Measurements from ENCODE around the gene RAB30.

RAB30 gene

DNA sequence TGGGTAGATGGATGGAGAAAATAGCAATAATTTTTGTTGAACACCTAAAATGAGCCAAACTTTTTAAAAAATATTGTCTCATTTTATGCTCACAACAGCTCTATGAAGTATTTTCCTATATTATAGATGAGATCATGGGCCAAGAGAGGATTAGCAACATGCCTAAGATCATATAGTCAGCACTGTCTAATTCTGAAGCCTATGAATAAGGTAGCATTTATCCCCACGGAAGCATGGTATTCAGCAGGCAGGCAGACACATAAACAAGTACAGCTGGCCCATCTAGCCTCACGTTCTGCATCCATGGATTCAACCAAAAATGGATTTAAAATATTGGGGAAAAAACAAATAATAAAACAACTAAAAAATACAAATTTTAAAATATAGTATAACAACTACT is 21.9 kb upstream of the RAB30 start:
- Mint-ChIP-seq H3K36me3 (ENCODE audit: low read depth) (no peaks in the 10 kb centered on the region), H3K27ac (no peak overlapping the region), H3K4me3 (no peak overlapping the region), H3K9me3 (no peaks in the 10 kb centered on the region), H3K4me1 (peaks cover 42% of the 10 kb centered on the region), H3K27me3 (ENCODE audit: low read depth, poor library complexity) (no peaks in the 10 kb centered on the region)
- TF ChIP-seq, protein P1, sequence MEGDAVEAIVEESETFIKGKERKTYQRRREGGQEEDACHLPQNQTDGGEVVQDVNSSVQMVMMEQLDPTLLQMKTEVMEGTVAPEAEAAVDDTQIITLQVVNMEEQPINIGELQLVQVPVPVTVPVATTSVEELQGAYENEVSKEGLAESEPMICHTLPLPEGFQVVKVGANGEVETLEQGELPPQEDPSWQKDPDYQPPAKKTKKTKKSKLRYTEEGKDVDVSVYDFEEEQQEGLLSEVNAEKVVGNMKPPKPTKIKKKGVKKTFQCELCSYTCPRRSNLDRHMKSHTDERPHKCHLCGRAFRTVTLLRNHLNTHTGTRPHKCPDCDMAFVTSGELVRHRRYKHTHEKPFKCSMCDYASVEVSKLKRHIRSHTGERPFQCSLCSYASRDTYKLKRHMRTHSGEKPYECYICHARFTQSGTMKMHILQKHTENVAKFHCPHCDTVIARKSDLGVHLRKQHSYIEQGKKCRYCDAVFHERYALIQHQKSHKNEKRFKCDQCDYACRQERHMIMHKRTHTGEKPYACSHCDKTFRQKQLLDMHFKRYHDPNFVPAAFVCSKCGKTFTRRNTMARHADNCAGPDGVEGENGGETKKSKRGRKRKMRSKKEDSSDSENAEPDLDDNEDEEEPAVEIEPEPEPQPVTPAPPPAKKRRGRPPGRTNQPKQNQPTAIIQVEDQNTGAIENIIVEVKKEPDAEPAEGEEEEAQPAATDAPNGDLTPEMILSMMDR (IDR thresholded peaks at IDR 0.05), result no peak
- no peak for DNase-seq

DNA sequence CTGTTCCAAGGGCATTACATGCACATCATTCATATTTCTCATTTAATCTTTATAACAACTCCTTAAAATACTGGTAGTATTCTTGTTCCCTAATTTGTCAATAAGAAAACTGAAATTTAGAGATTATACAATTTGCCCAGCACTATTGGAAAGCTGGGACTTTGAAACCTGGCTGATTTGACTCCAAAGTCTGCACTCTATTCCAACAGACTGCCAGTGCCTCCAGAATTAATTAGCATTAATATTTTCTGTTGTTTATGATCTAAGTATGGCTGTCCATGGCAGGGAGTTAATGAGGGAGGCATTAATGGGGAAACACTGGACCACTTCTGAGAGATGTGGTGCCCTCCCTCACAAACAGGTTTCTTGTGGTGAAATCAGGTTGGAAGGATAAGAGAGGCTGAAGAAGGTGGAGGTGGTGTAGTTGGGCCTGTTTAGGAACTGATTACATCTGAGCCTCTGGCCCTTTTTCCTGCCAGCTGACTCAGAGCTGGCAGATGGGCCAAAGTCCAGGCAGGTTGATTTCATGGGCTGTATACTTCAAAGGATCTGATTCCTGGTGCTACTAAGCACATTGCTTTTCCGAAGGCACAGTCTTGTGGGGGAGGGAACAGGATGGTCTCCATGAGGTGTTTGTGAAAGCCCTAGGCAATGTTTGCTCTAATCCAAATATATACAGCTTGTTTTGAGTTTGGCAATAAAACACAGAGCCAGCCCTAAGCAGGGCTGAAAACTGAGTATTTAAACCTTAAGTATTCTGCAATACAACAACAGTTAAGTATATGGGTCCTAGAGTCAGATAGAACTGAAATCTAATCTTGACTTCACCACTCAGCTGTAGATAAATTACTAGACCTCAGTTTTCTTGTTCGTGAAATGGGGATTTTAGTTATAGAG is 21.0 kb upstream of the RAB30 start:
- TF ChIP-seq, protein P1 (IDR thresholded peaks at IDR 0.05), result no peak
- Mint-ChIP-seq H3K27me3 (ENCODE audit: low read depth, poor library complexity) (no peaks in the 10 kb centered on the region), H3K27ac (peak overlapping the region; percentile 93), H3K4me1 (peaks cover 36% of the 10 kb centered on the region), H3K4me3 (no peak overlapping the region), H3K36me3 (ENCODE audit: low read depth) (no peaks in the 10 kb centered on the region), H3K9me3 (no peaks in the 10 kb centered on the region)
- peak; percentile 10 for DNase-seq

DNA sequence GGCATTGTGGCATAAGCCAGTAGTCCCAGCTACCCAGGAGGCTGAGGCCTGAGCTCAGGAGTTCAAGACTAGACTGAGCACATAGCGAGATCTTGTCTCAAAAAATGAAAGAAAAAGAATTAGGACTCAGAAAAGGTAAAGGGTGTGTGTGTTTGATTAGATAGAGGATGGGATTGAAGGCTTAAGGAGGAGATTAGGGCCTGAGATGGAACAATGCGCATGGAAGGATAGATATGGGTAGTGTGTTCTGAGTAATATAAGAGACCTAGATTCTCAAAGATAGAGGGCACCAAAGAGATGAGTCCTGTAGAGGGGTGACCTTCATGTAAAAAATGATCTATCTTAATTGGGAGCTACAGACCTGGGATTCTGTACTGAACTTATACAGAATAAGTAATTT is 17.3 kb upstream of the RAB30 start:
- no peaks in the 10 kb centered on the region for H3K27me3 Mint-ChIP-seq (ENCODE audit: low read depth, poor library complexity)
- DNase-seq, result no peak
- peaks cover 20% of the 10 kb centered on the region for H3K4me1 Mint-ChIP-seq
- no peaks in the 10 kb centered on the region for H3K36me3 Mint-ChIP-seq (ENCODE audit: low read depth)
- no peak overlapping the region for H3K4me3 Mint-ChIP-seq
- TF ChIP-seq, protein P1 (IDR thresholded peaks at IDR 0.05), result no peak
- H3K27ac Mint-ChIP-seq, result peak overlapping the region; percentile 60
- H3K9me3 Mint-ChIP-seq, result no peaks in the 10 kb centered on the region

DNA sequence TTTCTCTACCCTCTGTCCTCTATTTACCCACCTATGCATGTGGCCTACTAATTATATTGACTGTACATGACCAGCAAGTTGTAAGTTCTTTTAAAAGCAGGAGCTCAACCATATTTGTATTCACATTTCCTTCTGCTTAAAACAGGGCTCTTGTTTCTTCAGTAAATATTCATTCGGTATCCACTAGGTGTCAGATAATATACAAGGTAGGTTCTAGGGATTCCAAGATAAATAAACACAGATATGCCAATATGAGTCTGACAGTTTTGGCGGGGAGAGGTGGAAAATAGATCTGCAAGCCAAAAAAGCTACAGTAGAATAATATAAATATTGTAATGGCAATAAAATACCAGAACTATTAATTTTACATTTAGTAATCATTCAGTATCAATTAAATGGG is 15.3 kb upstream of the RAB30 start:
- peaks cover 4% of the 10 kb centered on the region for H3K36me3 Mint-ChIP-seq (ENCODE audit: low read depth)
- TF ChIP-seq, protein P1 (IDR thresholded peaks at IDR 0.05), result no peak
- H3K4me3 Mint-ChIP-seq, result no peak overlapping the region
- H3K27ac Mint-ChIP-seq, result no peak overlapping the region
- H3K4me1 Mint-ChIP-seq, result peaks cover 2% of the 10 kb centered on the region
- no peaks in the 10 kb centered on the region for H3K27me3 Mint-ChIP-seq (ENCODE audit: low read depth, poor library complexity)
- no peak for DNase-seq
- H3K9me3 Mint-ChIP-seq, result no peaks in the 10 kb centered on the region

DNA sequence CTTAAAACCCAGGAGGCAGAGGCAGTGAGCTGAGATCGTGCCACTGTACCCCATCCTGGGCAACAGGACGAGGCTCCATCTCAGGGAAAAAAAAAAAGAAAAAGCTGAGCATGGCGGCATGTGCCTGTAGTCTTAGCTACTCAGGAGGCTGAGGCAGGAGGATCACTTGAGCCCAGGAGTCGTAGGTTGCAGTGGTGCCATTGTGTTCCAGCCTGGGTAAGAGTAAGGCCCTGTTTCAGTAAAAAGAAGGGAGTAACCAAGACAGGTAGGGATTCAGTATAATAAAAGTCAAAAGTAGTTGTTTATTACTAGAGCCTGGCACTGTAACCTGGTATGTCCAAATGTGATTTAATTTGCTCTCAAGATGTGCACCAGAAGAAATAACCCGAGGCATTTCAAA is 8.1 kb upstream of the RAB30 start:
- Mint-ChIP-seq H3K36me3 (ENCODE audit: low read depth) (peaks cover 14% of the 10 kb centered on the region), H3K27me3 (ENCODE audit: low read depth, poor library complexity) (no peaks in the 10 kb centered on the region), H3K4me1 (peaks cover 3% of the 10 kb centered on the region), H3K27ac (peak overlapping the region; percentile 81), H3K4me3 (no peak overlapping the region), H3K9me3 (no peaks in the 10 kb centered on the region)
- no peak for DNase-seq
- TF ChIP-seq, protein P1 (IDR thresholded peaks at IDR 0.05), result no peak

DNA sequence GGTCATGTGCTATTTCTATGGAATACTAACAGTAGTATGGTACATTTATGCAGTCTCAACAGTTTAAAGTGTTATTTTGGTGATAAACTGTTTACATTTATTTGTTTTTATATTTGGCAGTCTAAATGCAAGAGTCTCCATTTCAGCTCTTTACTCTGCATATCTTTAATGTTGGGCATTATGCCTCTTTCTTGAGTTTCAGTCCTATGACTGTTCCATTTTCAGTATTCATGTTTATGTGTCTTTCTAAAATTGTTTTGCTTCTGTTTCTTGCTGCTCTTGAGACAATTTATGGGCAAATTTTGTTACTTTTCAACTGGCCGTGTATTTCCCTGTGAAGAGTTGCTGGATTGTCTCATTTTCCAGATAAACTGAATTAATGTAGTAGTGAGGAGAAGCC is 6.6 kb upstream of the RAB30 start:
- H3K36me3 Mint-ChIP-seq (ENCODE audit: low read depth), result peaks cover 29% of the 10 kb centered on the region
- H3K4me3 Mint-ChIP-seq, result no peak overlapping the region
- no peak for DNase-seq
- TF ChIP-seq, protein P1 (IDR thresholded peaks at IDR 0.05), result no peak
- peaks cover 4% of the 10 kb centered on the region for H3K4me1 Mint-ChIP-seq
- no peaks in the 10 kb centered on the region for H3K9me3 Mint-ChIP-seq
- H3K27ac Mint-ChIP-seq, result peak overlapping the region; percentile 18
- no peaks in the 10 kb centered on the region for H3K27me3 Mint-ChIP-seq (ENCODE audit: low read depth, poor library complexity)

All from nephron progenitor cell (in vitro differentiated cells).